ENCODE results near the gene SMIM28. TPM values are rescaled to one million over a fixed set of nuclear protein-coding genes. Genes with fewer than 3 reads are reported as not detected.

Gene SMIM28
- total and polyA plus RNA-seq, 9 of the 15 experiments (the other 6 are each of a cell fraction or from before 2014, with no cell fraction given), result not detected

DNA sequence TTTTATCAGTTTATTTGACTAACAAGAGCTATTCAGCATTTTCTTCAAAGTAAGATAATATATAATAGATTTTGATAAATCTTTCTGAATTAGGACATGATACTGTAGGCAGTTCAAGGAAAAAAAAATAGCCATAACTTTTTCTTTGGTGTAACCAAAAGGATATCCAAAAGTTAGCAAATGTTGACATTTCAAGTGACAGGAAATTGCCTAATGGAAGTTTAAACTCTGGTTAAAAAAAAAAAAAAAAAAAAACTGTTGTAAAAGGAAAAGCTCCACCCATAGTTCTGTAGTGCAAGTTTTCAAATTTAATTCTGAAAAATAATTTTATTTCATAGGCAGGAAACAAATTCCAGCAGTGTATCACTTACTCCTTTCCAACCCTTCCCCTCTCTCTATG, 45.2 kb downstream of the SMIM28 start:
- intact Hi-C loops (cut with micrococcal nuclease), result loop anchor here (10.0 kb wide), 1 partner anchor 942 kb away; no protein-coding TSS in a partner anchor
- no peak overlapping the region for H3K27ac ChIP-seq (ENCODE audit: extremely low read depth, low read depth, low read length)
- TF ChIP-seq TEAD1 (CRISPR knock-in tag; IDR thresholded peaks at IDR 0.05), result no peak
- in situ Hi-C loops (cut with MboI), result no loop called here
- POLR2A ChIA-PET, result no interaction called here
- no peaks in the 10 kb centered on the region for H4K20me1 ChIP-seq (replicated peaks; ENCODE audit: control insufficient read depth, insufficient read depth, low read length)
- H3K9me1 ChIP-seq (ENCODE audit: control insufficient read depth, insufficient read depth, low read length), result no peaks in the 10 kb centered on the region
- H3K4me1 ChIP-seq (replicated peaks in 1 of 2; ENCODE audit: control insufficient read depth in 2 of 2, insufficient read depth in 2 of 2, low read length in 2 of 2), result peaks cover 0 to 8% of the 10 kb centered on the region in 2 experiments; a peak in 1 of 5 replicates
- H3K4me3 ChIP-seq, result no peak overlapping the region
- H3K9me3 ChIP-seq (replicated peaks; ENCODE audit: control insufficient read depth, insufficient read depth, low read depth, low read length), result no peaks in the 10 kb centered on the region
- CTCF ChIA-PET (ENCODE audit: low intra/inter-chr PET ratio), result no interaction called here
- no peaks in the 10 kb centered on the region for H3K36me3 ChIP-seq (ENCODE audit: control insufficient read depth, insufficient read depth, low read length)
- no TSS peak for BruUV-seq (replicated peaks)
- ATAC-seq (no peak), FAIRE-seq (no peak), DNase-seq (ENCODE audit: extremely low read depth in 1 of 4, low spot score in 3 of 4) (no peak)
- no peak overlapping the region for H3K9ac ChIP-seq (ENCODE audit: insufficient read depth in 1 of 2, low read depth in 2 of 2, low read length in 2 of 2)
- peaks cover 24 to 38% of the 10 kb centered on the region in 2 experiments; a peak in 4 of 5 replicates for H3K27me3 ChIP-seq (ENCODE audit: control insufficient read depth in 2 of 2, insufficient read depth in 2 of 2, low read length in 2 of 2)
- H2AFZ ChIP-seq (ENCODE audit: low read depth, low read length), result no peak overlapping the region
- H3K79me2 ChIP-seq (ENCODE audit: control insufficient read depth, insufficient read depth, low read length), result no peaks in the 10 kb centered on the region
- H3K4me2 ChIP-seq (ENCODE audit: insufficient read depth, low read length), result no peak overlapping the region

DNA sequence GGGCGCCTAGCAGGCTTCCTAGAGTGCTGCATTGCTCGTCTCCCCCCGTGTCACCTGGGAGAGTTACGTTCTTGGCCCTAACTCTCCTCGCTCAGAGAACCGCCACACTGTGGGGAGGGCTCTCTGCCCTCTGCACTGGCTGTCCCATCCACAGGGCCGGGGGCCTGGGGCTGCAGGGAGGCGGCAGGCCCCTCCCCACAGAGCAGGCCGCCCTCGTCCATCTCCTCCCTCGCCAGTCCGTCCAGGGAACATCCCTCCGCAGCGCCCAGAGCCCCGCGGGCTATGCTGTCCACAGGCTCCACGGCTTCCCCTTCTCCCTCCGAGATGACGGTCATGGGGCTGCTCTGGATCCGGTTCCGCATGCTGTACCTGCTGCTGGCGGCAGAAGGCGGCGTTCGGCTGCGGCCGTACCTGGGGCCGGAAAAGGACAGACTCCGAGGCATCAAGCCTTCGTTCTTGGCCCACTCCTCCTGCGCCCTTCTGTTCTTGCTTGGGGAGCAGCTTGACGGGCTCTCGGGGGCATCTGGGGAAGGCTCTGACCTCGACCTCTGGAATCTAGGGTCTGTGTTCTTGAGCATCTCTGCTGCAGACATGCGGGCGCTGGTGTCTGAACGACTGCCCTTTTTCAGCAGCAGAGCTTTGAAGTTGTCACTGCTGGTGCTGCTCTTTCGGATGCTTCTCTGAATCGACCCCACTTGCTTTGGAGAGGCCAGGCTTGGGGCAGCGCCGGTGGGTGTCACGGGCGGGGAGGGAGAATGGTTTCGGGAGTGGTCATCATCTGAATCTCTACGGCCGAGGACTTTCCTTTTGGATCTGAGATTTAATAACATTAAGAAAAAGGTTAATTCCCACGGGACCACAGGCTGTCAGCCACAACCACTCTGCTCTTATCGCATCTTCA, 46.5 kb downstream of the SMIM28 start:
- no peak for FAIRE-seq
- H3K4me3 ChIP-seq, result no peak overlapping the region
- WGBS (ENCODE audit: insufficient coverage, low coverage, missing lambda C conversion rate), result 5% methylated on average over 48 of the region's 48 CpGs
- peaks cover 0 to 8% of the 10 kb centered on the region in 2 experiments; a peak in 1 of 5 replicates for H3K4me1 ChIP-seq (replicated peaks in 1 of 2; ENCODE audit: control insufficient read depth in 2 of 2, insufficient read depth in 2 of 2, low read length in 2 of 2)
- H3K9me1 ChIP-seq (ENCODE audit: control insufficient read depth, insufficient read depth, low read length), result no peaks in the 10 kb centered on the region
- no peak overlapping the region for H3K4me2 ChIP-seq (ENCODE audit: insufficient read depth, low read length)
- ChIA-PET POLR2A (interaction anchor here (1.0 kb wide), 1 partner anchor 55 kb away, joined by 4 read pairs; no protein-coding TSS in a partner anchor), CTCF (ENCODE audit: low intra/inter-chr PET ratio) (interaction anchor here (0.6 kb wide), 1 partner anchor 681 kb away, joined by 4 read pairs; no protein-coding TSS in a partner anchor)
- intact Hi-C loops (cut with micrococcal nuclease) (loop anchor here (10.0 kb wide), 1 partner anchor 941 kb away; no protein-coding TSS in a partner anchor), in situ Hi-C loops (cut with MboI) (no loop called here)
- peaks cover 32 to 34% of the 10 kb centered on the region in 2 experiments for H3K27me3 ChIP-seq (ENCODE audit: control insufficient read depth in 2 of 2, insufficient read depth in 2 of 2, low read length in 2 of 2)
- no peak overlapping the region for H2AFZ ChIP-seq (ENCODE audit: low read depth, low read length)
- BruUV-seq (replicated peaks), result no TSS peak
- peak; percentile 82 for ATAC-seq
- no peaks in the 10 kb centered on the region for H4K20me1 ChIP-seq (replicated peaks; ENCODE audit: control insufficient read depth, insufficient read depth, low read length)
- no peaks in the 10 kb centered on the region for H3K36me3 ChIP-seq (ENCODE audit: control insufficient read depth, insufficient read depth, low read length)
- no peaks in the 10 kb centered on the region for H3K79me2 ChIP-seq (ENCODE audit: control insufficient read depth, insufficient read depth, low read length)
- H3K9ac ChIP-seq (ENCODE audit: insufficient read depth in 1 of 2, low read depth in 2 of 2, low read length in 2 of 2), result peak overlapping the region in 1 of 2 experiments; percentile 22; a peak in 1 of 4 replicates
- no peak overlapping the region for H3K27ac ChIP-seq (ENCODE audit: extremely low read depth, low read depth, low read length)
- peak in 1 of 4 experiments; percentile 19 for DNase-seq (ENCODE audit: extremely low read depth in 1 of 4, low spot score in 3 of 4)
- H3K9me3 ChIP-seq (replicated peaks; ENCODE audit: control insufficient read depth, insufficient read depth, low read depth, low read length), result no peaks in the 10 kb centered on the region
- TF ChIP-seq, protein P1, sequence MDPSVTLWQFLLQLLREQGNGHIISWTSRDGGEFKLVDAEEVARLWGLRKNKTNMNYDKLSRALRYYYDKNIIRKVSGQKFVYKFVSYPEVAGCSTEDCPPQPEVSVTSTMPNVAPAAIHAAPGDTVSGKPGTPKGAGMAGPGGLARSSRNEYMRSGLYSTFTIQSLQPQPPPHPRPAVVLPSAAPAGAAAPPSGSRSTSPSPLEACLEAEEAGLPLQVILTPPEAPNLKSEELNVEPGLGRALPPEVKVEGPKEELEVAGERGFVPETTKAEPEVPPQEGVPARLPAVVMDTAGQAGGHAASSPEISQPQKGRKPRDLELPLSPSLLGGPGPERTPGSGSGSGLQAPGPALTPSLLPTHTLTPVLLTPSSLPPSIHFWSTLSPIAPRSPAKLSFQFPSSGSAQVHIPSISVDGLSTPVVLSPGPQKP (CRISPR knock-in tag; IDR thresholded peaks at IDR 0.05), result no peak
- TF ChIP-seq, protein P2, sequence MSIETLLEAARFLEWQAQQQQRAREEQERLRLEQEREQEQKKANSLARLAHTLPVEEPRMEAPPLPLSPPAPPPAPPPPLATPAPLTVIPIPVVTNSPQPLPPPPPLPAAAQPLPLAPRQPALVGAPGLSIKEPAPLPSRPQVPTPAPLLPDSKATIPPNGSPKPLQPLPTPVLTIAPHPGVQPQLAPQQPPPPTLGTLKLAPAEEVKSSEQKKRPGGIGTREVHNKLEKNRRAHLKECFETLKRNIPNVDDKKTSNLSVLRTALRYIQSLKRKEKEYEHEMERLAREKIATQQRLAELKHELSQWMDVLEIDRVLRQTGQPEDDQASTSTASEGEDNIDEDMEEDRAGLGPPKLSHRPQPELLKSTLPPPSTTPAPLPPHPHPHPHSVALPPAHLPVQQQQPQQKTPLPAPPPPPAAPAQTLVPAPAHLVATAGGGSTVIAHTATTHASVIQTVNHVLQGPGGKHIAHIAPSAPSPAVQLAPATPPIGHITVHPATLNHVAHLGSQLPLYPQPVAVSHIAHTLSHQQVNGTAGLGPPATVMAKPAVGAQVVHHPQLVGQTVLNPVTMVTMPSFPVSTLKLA (conservative IDR thresholded peaks at IDR 0.05), result no peak
- no peak for TF ChIP-seq RAD51 (IDR thresholded peaks at IDR 0.05; ENCODE audit: borderline replicate concordance, low read depth)
- TF ChIP-seq CXXC5 (CRISPR knock-in tag; IDR thresholded peaks at IDR 0.05), result no peak
- TF ChIP-seq, protein P3, sequence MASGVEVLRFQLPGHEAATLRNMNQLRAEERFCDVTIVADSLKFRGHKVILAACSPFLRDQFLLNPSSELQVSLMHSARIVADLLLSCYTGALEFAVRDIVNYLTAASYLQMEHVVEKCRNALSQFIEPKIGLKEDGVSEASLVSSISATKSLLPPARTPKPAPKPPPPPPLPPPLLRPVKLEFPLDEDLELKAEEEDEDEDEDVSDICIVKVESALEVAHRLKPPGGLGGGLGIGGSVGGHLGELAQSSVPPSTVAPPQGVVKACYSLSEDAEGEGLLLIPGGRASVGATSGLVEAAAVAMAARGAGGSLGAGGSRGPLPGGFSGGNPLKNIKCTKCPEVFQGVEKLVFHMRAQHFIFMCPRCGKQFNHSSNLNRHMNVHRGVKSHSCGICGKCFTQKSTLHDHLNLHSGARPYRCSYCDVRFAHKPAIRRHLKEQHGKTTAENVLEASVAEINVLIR (CRISPR knock-in tag; IDR thresholded peaks at IDR 0.05), result no peak
